GM13977 (cell line): ENCODE data around the gene HOXD1.

ENCODE experiments used
- DNase-seq: peaks from one replicate; pipeline ENCODE4 v3.0.0; 2012; ENCODE audit warnings: low spot score
- in situ Hi-C: fragments of 300-500 bp; cut with MboI; formaldehyde crosslinking; loops from one replicate; pipeline ENCODE4 v1.12.0; 2022; ENCODE audit warnings: low sequenced_read_pairs, low pct_unique_long_range_greater_than_20kb, mixed read lengths, inconsistent platforms; ENCODE audit not compliant: unreplicated experiment
- TF ChIP-seq, protein P1 (sequence below): IDR thresholded peaks from 2 replicates; pipeline ENCODE4 v1.5.1; 2012; ENCODE audit warnings: mild to moderate bottlenecking, control low read depth; ENCODE audit not compliant: insufficient read depth; ENCODE audit errors: extremely low read depth, missing control alignments

The HOXD1 gene

DNA sequence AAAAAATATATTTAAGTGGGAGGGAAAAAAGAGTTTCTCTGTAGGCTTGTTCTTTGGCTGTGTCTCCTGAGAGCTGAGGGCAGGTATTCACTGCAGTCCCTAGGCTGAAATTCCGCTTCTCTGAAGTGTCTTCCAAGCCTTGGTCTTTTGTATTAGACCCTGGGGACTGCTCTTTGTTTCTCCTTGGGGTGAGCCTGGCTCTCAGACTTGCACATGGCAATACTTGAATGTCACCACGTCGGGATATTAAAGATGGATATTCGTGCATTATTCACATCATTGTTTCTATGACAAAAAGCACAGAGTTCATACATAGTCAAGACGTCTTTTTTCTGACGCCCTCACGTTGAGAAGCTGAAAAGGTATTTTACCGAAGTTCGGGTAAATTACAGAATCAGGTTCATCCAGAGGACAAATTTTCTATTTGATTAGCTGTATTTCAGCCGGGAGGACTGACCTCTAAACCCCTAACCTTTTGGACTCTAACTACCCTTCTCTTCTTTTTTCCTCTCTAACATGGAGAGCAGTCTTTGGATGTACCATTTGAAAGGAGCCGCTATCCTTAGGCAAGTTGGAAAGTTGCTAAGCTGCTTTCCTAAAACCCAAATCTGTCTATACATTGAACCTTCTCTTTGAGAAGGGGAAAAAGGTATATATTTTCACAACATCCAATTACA, 33.8 kb upstream of the HOXD1 start:
- no peak for DNase-seq
- TF ChIP-seq, protein P1, sequence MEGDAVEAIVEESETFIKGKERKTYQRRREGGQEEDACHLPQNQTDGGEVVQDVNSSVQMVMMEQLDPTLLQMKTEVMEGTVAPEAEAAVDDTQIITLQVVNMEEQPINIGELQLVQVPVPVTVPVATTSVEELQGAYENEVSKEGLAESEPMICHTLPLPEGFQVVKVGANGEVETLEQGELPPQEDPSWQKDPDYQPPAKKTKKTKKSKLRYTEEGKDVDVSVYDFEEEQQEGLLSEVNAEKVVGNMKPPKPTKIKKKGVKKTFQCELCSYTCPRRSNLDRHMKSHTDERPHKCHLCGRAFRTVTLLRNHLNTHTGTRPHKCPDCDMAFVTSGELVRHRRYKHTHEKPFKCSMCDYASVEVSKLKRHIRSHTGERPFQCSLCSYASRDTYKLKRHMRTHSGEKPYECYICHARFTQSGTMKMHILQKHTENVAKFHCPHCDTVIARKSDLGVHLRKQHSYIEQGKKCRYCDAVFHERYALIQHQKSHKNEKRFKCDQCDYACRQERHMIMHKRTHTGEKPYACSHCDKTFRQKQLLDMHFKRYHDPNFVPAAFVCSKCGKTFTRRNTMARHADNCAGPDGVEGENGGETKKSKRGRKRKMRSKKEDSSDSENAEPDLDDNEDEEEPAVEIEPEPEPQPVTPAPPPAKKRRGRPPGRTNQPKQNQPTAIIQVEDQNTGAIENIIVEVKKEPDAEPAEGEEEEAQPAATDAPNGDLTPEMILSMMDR = no peak
- in situ Hi-C loops = no loop called here

DNA sequence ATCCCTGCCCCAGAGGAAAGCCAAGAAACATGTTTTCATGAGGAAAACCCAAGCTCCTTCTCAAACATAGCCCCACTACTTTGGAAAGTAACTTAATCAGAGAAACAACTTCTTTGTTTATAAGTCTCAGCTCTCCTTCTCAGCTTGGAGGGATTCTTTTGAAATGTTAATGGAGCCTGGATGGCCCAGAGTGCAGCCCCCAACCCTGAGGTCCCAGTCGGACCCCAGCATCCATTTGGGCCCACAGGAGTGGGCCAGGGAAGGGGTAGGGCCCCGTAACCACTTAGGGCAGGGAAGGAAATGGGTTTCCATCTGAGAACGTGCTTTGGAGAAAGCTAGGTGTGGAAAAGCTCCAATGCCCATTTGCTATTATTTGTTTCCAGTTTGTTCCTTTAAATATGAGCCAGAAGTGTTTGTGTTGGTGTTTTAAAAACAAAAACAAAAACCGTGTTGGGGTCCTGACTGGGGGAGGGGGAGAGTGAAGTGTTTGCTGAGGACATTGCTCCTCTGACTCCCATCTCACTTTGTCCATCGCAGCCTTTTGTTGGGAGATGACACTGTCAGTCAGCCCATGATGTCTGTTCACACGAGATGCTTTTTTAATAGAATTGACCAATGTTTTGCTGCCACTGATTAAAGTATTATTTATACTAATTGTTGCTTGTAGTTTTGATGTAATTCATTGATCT, 33.0 kb upstream of the HOXD1 start:
- TF ChIP-seq, protein P1 = no peak
- DNase-seq = no peak

DNA sequence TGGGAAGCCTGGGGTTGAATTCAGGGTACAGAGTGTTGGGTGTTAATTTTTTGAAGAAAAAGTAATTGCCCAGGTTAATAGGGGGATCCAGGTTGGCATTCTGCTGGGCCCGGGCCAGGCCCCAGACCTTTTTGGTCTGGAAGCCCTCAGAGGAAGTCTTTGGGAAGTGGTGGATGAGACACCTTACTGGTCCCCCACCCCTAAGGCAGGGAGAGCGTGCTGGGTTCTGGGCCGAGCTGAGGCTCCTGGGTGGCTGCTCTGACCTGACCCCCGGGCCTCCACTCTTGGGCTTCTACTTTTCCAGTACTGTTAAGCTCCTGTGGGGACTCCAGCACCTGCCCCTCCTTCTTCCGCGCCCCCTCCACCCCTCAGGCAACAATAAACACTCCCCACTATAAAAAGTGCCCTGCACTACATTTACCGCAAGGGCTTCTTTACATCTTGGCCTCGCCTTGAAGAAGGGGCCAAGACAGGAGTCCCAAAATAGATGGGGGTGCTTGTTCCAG, 32.1 kb upstream of the HOXD1 start:
- in situ Hi-C loops = no loop called here
- DNase-seq = no peak
- TF ChIP-seq, protein P1 = no peak

More for the DNA sequence above, 33.0 kb upstream of the HOXD1 start:
- in situ Hi-C loops = no loop called here

DNA sequence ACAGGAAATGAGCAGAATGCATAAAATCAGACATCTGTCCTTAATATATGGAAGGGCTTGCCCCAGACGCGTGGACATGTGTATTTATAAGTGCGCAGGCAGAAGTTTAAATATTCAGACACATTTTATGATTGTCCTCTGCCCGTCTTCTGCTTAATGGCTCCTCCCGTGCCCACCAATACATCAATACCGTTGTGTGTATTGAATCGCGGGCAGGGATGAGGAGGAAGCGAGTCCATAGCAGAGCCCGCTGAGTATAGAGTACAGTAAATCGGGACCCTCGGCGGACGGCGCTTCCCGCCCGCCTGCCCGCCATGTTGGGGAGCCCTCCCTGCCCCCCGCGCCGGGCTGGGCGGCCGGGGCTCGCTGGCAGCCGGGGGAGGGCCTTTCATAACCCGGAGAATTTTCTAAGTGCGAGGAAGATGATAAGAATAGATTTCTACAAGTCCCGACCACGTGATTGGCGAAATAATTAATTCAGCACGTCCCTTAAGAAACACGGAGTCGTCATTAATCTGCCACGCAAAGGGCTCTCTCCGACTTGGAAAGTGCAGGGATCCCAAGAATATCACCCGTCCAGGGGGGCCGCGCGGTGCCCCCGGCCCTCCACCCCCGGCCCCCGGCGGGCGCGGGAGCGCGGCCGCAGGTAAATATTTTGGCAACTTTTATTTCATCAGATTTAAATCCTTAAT, 31.5 kb upstream of the HOXD1 start, which contains the start of gene HOXD3:
HOXD3 (plus strand) TSS at position 501 of the 692 bp plus-strand sequence. CDS start 11,808 bp downstream, outside the sequence.
- no peak for DNase-seq
- TF ChIP-seq, protein P1 = no peak
- in situ Hi-C loops = no loop called here

DNA sequence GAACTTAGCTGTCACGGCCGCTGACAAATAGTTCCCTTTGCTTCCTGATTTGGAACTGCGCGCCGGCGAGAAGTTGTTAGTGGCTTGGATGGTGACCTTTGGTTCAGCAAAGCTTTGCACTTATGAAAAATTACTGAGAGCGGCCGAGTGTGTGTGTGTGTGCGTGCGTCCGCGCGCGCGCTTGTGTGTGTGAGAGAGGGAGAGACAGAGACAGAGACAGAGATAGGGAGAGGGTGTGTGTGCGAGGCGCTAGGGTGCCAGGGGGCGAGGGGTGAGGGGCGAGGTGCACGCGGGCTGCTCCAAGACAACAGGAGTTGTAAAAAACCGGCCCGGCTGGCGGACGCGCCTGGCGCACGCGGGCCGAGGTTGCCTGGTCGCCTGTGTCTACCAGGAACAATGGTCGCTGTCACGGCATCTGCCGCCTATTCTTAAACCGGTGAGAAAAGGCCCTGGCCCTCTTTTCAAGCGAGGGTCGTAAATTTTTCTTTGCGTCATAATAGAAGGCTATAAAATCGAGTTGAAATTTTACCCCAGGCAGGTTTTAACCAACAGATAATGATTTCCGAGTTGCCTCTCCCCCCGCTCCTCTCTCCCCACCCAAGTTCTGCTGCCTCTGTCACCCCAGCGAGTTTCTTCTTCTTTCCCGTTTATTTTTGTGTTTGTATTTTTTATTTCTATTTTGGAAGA, 30.8 kb upstream of the HOXD1 start:
- TF ChIP-seq, protein P1 = no peak
- in situ Hi-C loops = no loop called here
- no peak for DNase-seq

DNA sequence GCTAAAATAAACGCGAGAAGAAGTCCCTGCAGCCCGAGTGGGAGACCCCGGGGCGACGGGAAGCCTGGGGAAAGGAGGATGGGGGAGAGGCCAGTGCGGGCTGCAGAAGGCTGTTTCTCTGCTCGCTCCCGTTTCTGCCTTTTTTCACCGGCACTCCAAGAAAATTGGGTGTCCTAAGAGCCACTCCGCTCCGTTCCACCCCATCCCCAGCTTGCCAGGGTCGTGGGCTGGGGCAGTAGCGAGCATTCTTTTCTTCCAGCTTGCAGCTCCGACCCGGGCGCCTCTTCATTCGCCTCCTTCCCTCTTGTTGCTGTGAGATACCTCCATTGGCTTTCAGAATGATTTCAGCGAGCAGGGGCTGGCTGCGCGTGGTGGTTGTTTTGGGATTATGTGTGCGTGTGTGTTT, 30.3 kb upstream of the HOXD1 start:
- DNase-seq = no peak
- TF ChIP-seq, protein P1 = no peak
- in situ Hi-C loops = no loop called here
